ENCODE data around the gene CNOT6. TPM values are rescaled to one million over a fixed set of nuclear protein-coding genes. Genes with fewer than 3 reads are reported as not detected.

CNOT6 gene
- 10.7 and 12.0 TPM in 2 replicates for total RNA-seq

GRCh38 chr5:180494060-180494509 is at the start of gene CNOT6:
TSS of gene CNOT6 (plus strand) at chr5:180494379. CDS start at chr5:180529277, 34,898 bp downstream.

GRCh38 chr5:180591311-180591887 is 97.2 kb downstream of the CNOT6 start, which contains the start of gene SCGB3A1:
TSS of gene SCGB3A1 (minus strand) at chr5:180591499. CDS start at chr5:180591462, 37 bp downstream.

Other genes starting within 250 kb of the CNOT6 start
- 19.8 and 22.4 TPM in 2 replicates for gene MAPK9, start 202.3 kb upstream of the CNOT6 start, total RNA-seq
- 6.9 and 7.6 TPM in 2 replicates for gene GFPT2, start 141.0 kb upstream of the CNOT6 start, total RNA-seq
- not detected in 2 replicates for gene SCGB3A1, start 97.1 kb downstream of the CNOT6 start, total RNA-seq
- 49.0 and 51.0 TPM in 2 replicates for gene FLT4, start 155.2 kb downstream of the CNOT6 start, total RNA-seq
- not detected in 2 replicates for gene OR2Y1, start 245.7 kb downstream of the CNOT6 start, total RNA-seq